Stomach smooth muscle (tissue), 2 donors: Measurements from ENCODE around the gene ZPR1.
A peak's percentile ranks its signal among the peaks of the same experiment; 100 is the strongest.
"Not testable (repeated sequence)": the region's sequence is repeated elsewhere in the genome, so short reads cannot be mapped to it uniquely, and the experiment has no call there.

ENCODE experiments used
- H3K27ac ChIP-seq: one replicate; pipeline ENCODE4 v1.7.0; 2013; ENCODE audit warnings: mild to moderate bottlenecking, low read length, inconsistent platforms
- H3K27me3 ChIP-seq, 2 donors: one replicate each; pipeline ENCODE4 v1.7.0; 2013; ENCODE audit warnings: low read length in 2 of 2; ENCODE audit not compliant: insufficient read depth in 2 of 2, control insufficient read depth in 1 of 2
- H3K36me3 ChIP-seq, 2 donors: one replicate each; pipeline ENCODE4 v1.7.0; 2013; ENCODE audit warnings: low read length in 2 of 2; ENCODE audit not compliant: control insufficient read depth in 2 of 2, insufficient read depth in 2 of 2
- H3K4me1 ChIP-seq: one replicate; pipeline ENCODE4 v1.7.0; 2013; ENCODE audit warnings: low read length; ENCODE audit not compliant: control insufficient read depth, insufficient read depth
- H3K4me3 ChIP-seq, 2 donors: one replicate each; pipeline ENCODE4 v1.7.0; 2013; ENCODE audit warnings: low read length in 2 of 2
- H3K9ac ChIP-seq, 2 donors: one replicate each; pipeline ENCODE4 v1.7.0; 2013; ENCODE audit warnings: low read length in 2 of 2, mild to moderate bottlenecking in 1 of 2
- H3K9me3 ChIP-seq, 2 donors: one replicate each; pipeline ENCODE4 v1.7.0; 2013; ENCODE audit warnings: low read length in 2 of 2; ENCODE audit not compliant: control insufficient read depth in 2 of 2
- donor health status: healthy.
- donor health status: Pancreatic carcinoma.

Gene ZPR1

DNA sequence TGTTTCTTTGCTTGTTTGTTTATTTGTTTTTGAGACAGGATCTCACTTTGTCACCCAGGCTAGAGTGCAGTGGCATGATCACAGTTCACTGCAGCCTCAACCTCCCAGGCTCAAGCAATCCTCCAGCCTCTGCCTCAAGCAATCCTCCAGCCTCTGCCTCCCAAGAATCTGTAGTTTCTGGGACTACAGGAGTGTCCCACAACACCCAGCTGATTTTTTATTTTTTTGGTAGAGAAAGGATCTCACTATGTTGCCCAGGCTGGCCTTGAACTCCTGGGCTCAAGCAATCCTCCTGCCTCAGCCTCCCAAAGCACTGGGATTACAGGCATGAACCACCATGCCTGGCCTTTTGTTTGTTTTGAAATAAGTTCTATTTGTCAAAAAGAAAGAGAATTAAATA, 13.8 kb upstream of the ZPR1 start:
- not testable (repeated sequence) for H3K27ac ChIP-seq, H3K4me1 ChIP-seq, H3K36me3 ChIP-seq, H3K27me3 ChIP-seq, H3K9ac ChIP-seq, H3K9me3 ChIP-seq, H3K4me3 ChIP-seq

- Histone ChIP-seq H3K9ac (no peak overlapping the region), H3K27ac (no peak overlapping the region), H3K4me1 (no peaks in the 10 kb centered on the region), H3K27me3 (no peaks in the 10 kb centered on the region), H3K9me3 (no peaks in the 10 kb centered on the region), H3K36me3 (no peaks in the 10 kb centered on the region), H3K4me3 (no peak overlapping the region)
These were observed 12.8 kb upstream of the ZPR1 start for GRCh38 chr11:116800610-116801009.

- no peaks in the 10 kb centered on the region for H3K9me3 ChIP-seq
- no peaks in the 10 kb centered on the region for H3K36me3 ChIP-seq
- H3K4me3 ChIP-seq = no peak overlapping the region
- H3K9ac ChIP-seq = no peak overlapping the region
- H3K27me3 ChIP-seq = no peaks in the 10 kb centered on the region
- H3K27ac ChIP-seq = no peak overlapping the region
- no peaks in the 10 kb centered on the region for H3K4me1 ChIP-seq
These were observed 10.5 kb upstream of the ZPR1 start for GRCh38 chr11:116798368-116798767.

DNA sequence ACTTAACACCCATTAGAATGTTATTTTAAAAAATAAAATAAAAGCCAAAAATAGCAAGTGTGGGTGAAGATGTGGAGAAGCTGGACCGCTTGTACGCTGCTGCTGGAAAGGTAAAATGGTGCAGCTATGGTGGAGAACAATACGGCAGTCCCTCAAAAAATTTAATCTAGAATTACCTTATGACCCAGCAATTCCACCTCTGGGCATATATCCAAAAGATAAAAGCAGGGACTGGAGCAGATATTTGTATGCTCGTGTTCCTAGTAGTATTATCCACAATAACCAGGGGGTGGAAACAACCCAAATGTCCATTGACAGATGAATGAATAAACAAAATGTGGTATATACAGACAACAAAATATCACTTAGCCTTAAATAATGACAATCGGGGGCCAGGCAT, 10.0 kb upstream of the ZPR1 start:
- Histone ChIP-seq H3K4me1 (no peaks in the 10 kb centered on the region), H3K9ac (no peak overlapping the region), H3K9me3 (no peaks in the 10 kb centered on the region), H3K4me3 (no peak overlapping the region), H3K36me3 (no peaks in the 10 kb centered on the region), H3K27me3 (no peaks in the 10 kb centered on the region), H3K27ac (no peak overlapping the region)

- Histone ChIP-seq H3K27me3 (no peaks in the 10 kb centered on the region), H3K9me3 (no peaks in the 10 kb centered on the region), H3K4me3 (no peak overlapping the region), H3K27ac (no peak overlapping the region), H3K9ac (no peak overlapping the region), H3K4me1 (peaks cover 4% of the 10 kb centered on the region), H3K36me3 (no peaks in the 10 kb centered on the region)
These were observed 8.7 kb upstream of the ZPR1 start for GRCh38 chr11:116796548-116796947.

GRCh38 chr11:116794851-116795250, 7.0 kb upstream of the ZPR1 start:
- no peaks in the 10 kb centered on the region for H3K27me3 ChIP-seq
- H3K4me3 ChIP-seq = no peak overlapping the region
- no peak overlapping the region for H3K9ac ChIP-seq
- H3K9me3 ChIP-seq = no peaks in the 10 kb centered on the region
- H3K4me1 ChIP-seq = peaks cover 7% of the 10 kb centered on the region
- no peak overlapping the region for H3K27ac ChIP-seq
- no peaks in the 10 kb centered on the region for H3K36me3 ChIP-seq

DNA sequence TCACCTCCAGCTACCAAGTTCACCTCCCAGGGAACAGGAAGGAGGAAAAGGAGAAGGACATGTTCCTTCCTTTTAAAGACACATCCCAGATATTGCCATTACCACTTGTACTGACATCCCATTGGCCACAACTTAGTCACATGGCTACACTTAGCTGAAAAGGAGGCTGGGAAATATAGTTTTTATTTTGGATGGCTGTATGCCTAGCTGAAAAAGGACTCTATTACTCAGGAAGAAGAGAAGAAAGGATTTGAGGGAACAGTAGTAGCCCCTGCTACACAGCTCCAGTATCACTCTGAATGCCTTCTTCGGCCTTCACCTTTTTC, 5.9 kb upstream of the ZPR1 start:
- Histone ChIP-seq H3K9ac (no peak overlapping the region), H3K27ac (no peak overlapping the region), H3K27me3 (no peaks in the 10 kb centered on the region), H3K36me3 (no peaks in the 10 kb centered on the region), H3K9me3 (no peaks in the 10 kb centered on the region), H3K4me1 (peaks cover 7% of the 10 kb centered on the region), H3K4me3 (no peak overlapping the region)

GRCh38 chr11:116792869-116793771, 5.3 kb upstream of the ZPR1 start:
- Histone ChIP-seq H3K4me1 (peaks cover 12% of the 10 kb centered on the region), H3K9me3 (no peaks in the 10 kb centered on the region), H3K27ac (no peak overlapping the region), H3K9ac (no peak overlapping the region), H3K27me3 (no peaks in the 10 kb centered on the region), H3K36me3 (no peaks in the 10 kb centered on the region), H3K4me3 (no peak overlapping the region)

DNA sequence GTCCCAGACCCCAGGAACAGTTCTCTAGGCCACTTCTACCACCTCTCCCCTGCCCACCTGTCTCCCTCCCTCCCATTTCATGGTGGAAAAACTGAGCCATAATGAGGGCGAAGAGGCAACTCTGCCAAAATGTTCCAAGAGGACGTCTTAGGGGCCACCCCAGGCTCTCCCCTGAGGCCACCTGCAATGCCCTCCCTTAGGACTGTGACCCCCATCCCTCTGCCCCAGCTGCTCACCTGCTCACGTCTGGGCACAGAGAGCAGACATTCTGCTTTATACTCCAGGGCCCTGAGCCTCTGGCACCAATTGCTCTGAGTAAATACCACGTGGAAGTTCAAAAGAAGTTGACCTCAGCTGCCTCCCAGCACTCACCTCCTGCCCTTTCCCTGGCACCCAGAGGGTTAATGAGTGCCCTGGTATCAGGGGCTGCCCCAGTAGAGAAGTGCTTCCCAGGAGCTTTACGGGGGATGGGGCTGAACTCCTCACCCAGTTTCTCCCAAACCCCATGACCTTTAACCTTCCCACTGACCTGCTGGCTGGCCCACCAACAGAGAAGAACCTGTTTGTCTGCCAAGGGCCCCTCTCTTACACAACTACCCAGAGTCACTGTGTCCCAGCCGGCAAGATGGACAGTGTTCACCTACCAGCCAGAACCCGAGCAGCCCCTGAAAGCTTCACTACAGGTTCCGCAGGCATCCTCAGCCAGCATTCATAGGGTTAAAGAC, 4.5 kb upstream of the ZPR1 start:
- H3K9me3 ChIP-seq = no peaks in the 10 kb centered on the region
- peak overlapping the region in 1 of 2 donors; percentile 5 for H3K9ac ChIP-seq
- H3K27me3 ChIP-seq = no peaks in the 10 kb centered on the region
- H3K4me3 ChIP-seq = no peak overlapping the region
- peaks cover 14% of the 10 kb centered on the region for H3K4me1 ChIP-seq
- no peaks in the 10 kb centered on the region for H3K36me3 ChIP-seq
- H3K27ac ChIP-seq = no peak overlapping the region

- Histone ChIP-seq H3K27ac (no peak within 1 kb of the TSS), H3K9me3 (no peaks in the 10 kb centered on the region), H3K36me3 (no peaks in the 10 kb centered on the region), H3K9ac (peak within 1 kb of the TSS in 1 of 2 donors; percentile 5), H3K4me1 (peaks cover 19% of the 10 kb centered on the region), H3K4me3 (peak within 1 kb of the TSS in 1 of 2 donors; percentile 66), H3K27me3 (no peaks in the 10 kb centered on the region)
These were observed 4.0 kb upstream of the ZPR1 start, which contains the start of gene APOA5 for GRCh38 chr11:116791813-116792143. Gene APOA5, minus strand, starts transcription at chr11:116791879. Its CDS starts 19 bp downstream, at chr11:116791860.
